Stimulated activated CD4-positive, alpha-beta T cell treated with anti-CD3 and anti-CD28 coated beads, TNF-alpha, amount 100 ng/mL, for 1 hour (primary cell): ENCODE results near the gene TRAPPC5.
A peak's percentile ranks its signal among the peaks of the same experiment; 100 is the strongest.

Source experiments
- DNase-seq, 3 donors: peaks; one replicate each; pipeline ENCODE4 v3.0.0-alpha.2; 2020; ENCODE audit warnings: low read depth in 3 of 3, low spot score in 1 of 3

TRAPPC5 gene

GRCh38 chr19:7645656-7646425, 34.8 kb upstream of the TRAPPC5 start:
- DNase-seq, result no peak

GRCh38 chr19:7646426-7646700, 34.3 kb upstream of the TRAPPC5 start:
- DNase-seq, result no peak

- no peak for DNase-seq
These were observed 33.5 kb upstream of the TRAPPC5 start for GRCh38 chr19:7647156-7647555.

GRCh38 chr19:7648265-7649014, 32.2 kb upstream of the TRAPPC5 start:
- no peak for DNase-seq

GRCh38 chr19:7650148-7650547, 30.5 kb upstream of the TRAPPC5 start:
- DNase-seq, result no peak

- DNase-seq, result peak; percentile 66 to 89 (median 74)
These were observed 28.5 kb upstream of the TRAPPC5 start for GRCh38 chr19:7652061-7652641.

GRCh38 chr19:7654401-7654800, 26.2 kb upstream of the TRAPPC5 start:
- no peak for DNase-seq

- no peak for DNase-seq
These were observed 25.1 kb upstream of the TRAPPC5 start for GRCh38 chr19:7655581-7655980.

- DNase-seq, result no peak
These were observed 23.4 kb upstream of the TRAPPC5 start for GRCh38 chr19:7657131-7657751.

GRCh38 chr19:7658219-7658686, 22.4 kb upstream of the TRAPPC5 start:
- no peak for DNase-seq

- DNase-seq, result no peak
These were observed 18.7 kb upstream of the TRAPPC5 start for GRCh38 chr19:7661744-7662538.

GRCh38 chr19:7662657-7663056, 18.0 kb upstream of the TRAPPC5 start:
- no peak for DNase-seq

GRCh38 chr19:7663706-7664105, 16.9 kb upstream of the TRAPPC5 start:
- no peak for DNase-seq

- DNase-seq, result no peak
These were observed 15.6 kb upstream of the TRAPPC5 start for GRCh38 chr19:7665076-7665475.

GRCh38 chr19:7668842-7669241, 11.8 kb upstream of the TRAPPC5 start, which contains the start of gene RETN:
RETN (plus strand) TSS chr19:7669049; CDS start chr19:7669327, 278 bp downstream.
- DNase-seq, result no peak

- no peak for DNase-seq
These were observed 11.0 kb upstream of the TRAPPC5 start for GRCh38 chr19:7669641-7670040.

GRCh38 chr19:7670150-7670783, 10.4 kb upstream of the TRAPPC5 start:
- DNase-seq, result no peak

GRCh38 chr19:7670790-7671189, 9.8 kb upstream of the TRAPPC5 start:
- no peak for DNase-seq

- DNase-seq, result no peak
These were observed 8.1 kb upstream of the TRAPPC5 start for GRCh38 chr19:7672522-7672921.
